Adrenal gland (tissue), 5 donors: Measurements from ENCODE around the gene AFDN.

Experiments
- CTCF ChIP-seq, 6 experiments: fragments of 450-650 bp in 4 of 6; fragments of 200-600 bp in 2 of 6; sonication (generic) in 1 of 6; IDR thresholded peaks; 1 replicate in 5 of 6; 2 replicates in 1 of 6; pipeline versions ENCODE4 v1.5.1 to v1.8.0; 2016 to 2021; ENCODE audit warnings: antibody characterized with exemption in 6 of 6, mild to moderate bottlenecking in 2 of 6, moderate library complexity in 1 of 6
- POLR2A ChIP-seq, 2 donors: fragments of 450-650 bp; IDR thresholded peaks; one replicate each; pipeline ENCODE4 v1.6.1; 2017; ENCODE audit warnings: antibody characterized with exemption in 2 of 2, mild to moderate bottlenecking in 2 of 2, moderate library complexity in 1 of 2
- donor health status: DM: no; HTN: no; CAD: no.

GRCh38 chr6:167851370-167851952, 24.8 kb downstream of the AFDN start:
- TF ChIP-seq CTCF (IDR thresholded peaks at IDR 0.05) = no peak
- TF ChIP-seq POLR2A (IDR thresholded peaks at IDR 0.05) = no peak
